ENCODE data around the gene ZNG1B.
"Not testable (repeated sequence)": the region's sequence is repeated elsewhere in the genome, so short reads cannot be mapped to it uniquely, and the experiment has no call there.

ZNG1B gene

GRCh38 chr2:113528126-113528525 lies 90.6 kb downstream of the ZNG1B start:
- H3K36me3 ChIP-seq (ENCODE audit: control insufficient read depth in 2 of 2, insufficient read depth in 2 of 2, low read length in 2 of 2); H3K4me1 ChIP-seq (ENCODE audit: control insufficient read depth, insufficient read depth, low read length); H3K27me3 ChIP-seq (ENCODE audit: control insufficient read depth in 1 of 2, insufficient read depth in 2 of 2, low read length in 2 of 2); H3K4me3 ChIP-seq (ENCODE audit: low read length in 2 of 2); H3K27ac ChIP-seq (ENCODE audit: low read length); H3K9ac ChIP-seq (ENCODE audit: low read length in 2 of 2); H3K9me3 ChIP-seq (ENCODE audit: control insufficient read depth in 2 of 2, low read length in 2 of 2): not testable (repeated sequence)

GRCh38 chr2:113528904-113529303 lies 91.4 kb downstream of the ZNG1B start:
- H3K9me3 ChIP-seq (ENCODE audit: control insufficient read depth in 2 of 2, low read length in 2 of 2); H3K4me3 ChIP-seq (ENCODE audit: low read length in 2 of 2); H3K27me3 ChIP-seq (ENCODE audit: control insufficient read depth in 1 of 2, insufficient read depth in 2 of 2, low read length in 2 of 2); H3K4me1 ChIP-seq (ENCODE audit: control insufficient read depth, insufficient read depth, low read length); H3K27ac ChIP-seq (ENCODE audit: low read length); H3K36me3 ChIP-seq (ENCODE audit: control insufficient read depth in 2 of 2, insufficient read depth in 2 of 2, low read length in 2 of 2); H3K9ac ChIP-seq (ENCODE audit: low read length in 2 of 2): not testable (repeated sequence)

GRCh38 chr2:113532991-113533390 lies 95.5 kb downstream of the ZNG1B start:
- not testable (repeated sequence) for H3K4me1 ChIP-seq (ENCODE audit: control insufficient read depth, insufficient read depth, low read length); H3K36me3 ChIP-seq (ENCODE audit: control insufficient read depth in 2 of 2, insufficient read depth in 2 of 2, low read length in 2 of 2); H3K9ac ChIP-seq (ENCODE audit: low read length in 2 of 2); H3K27ac ChIP-seq (ENCODE audit: low read length); H3K4me3 ChIP-seq (ENCODE audit: low read length in 2 of 2); H3K9me3 ChIP-seq (ENCODE audit: control insufficient read depth in 2 of 2, low read length in 2 of 2); H3K27me3 ChIP-seq (ENCODE audit: control insufficient read depth in 1 of 2, insufficient read depth in 2 of 2, low read length in 2 of 2)

- not testable (repeated sequence) for H3K27me3 ChIP-seq (ENCODE audit: control insufficient read depth in 1 of 2, insufficient read depth in 2 of 2, low read length in 2 of 2); H3K27ac ChIP-seq (ENCODE audit: low read length); H3K36me3 ChIP-seq (ENCODE audit: control insufficient read depth in 2 of 2, insufficient read depth in 2 of 2, low read length in 2 of 2); H3K4me3 ChIP-seq (ENCODE audit: low read length in 2 of 2); H3K9ac ChIP-seq (ENCODE audit: low read length in 2 of 2); H3K9me3 ChIP-seq (ENCODE audit: control insufficient read depth in 2 of 2, low read length in 2 of 2); H3K4me1 ChIP-seq (ENCODE audit: control insufficient read depth, insufficient read depth, low read length)
These were observed 99.1 kb downstream of the ZNG1B start for GRCh38 chr2:113536573-113536972.

GRCh38 chr2:113540834-113541203 lies 103.3 kb downstream of the ZNG1B start:
- H3K36me3 ChIP-seq (ENCODE audit: control insufficient read depth in 2 of 2, insufficient read depth in 2 of 2, low read length in 2 of 2); H3K27me3 ChIP-seq (ENCODE audit: control insufficient read depth in 1 of 2, insufficient read depth in 2 of 2, low read length in 2 of 2); H3K9me3 ChIP-seq (ENCODE audit: control insufficient read depth in 2 of 2, low read length in 2 of 2); H3K4me1 ChIP-seq (ENCODE audit: control insufficient read depth, insufficient read depth, low read length); H3K27ac ChIP-seq (ENCODE audit: low read length); H3K9ac ChIP-seq (ENCODE audit: low read length in 2 of 2): not testable (repeated sequence)
- peak overlapping the region in 1 of 2 donors; percentile 71 for H3K4me3 ChIP-seq (ENCODE audit: low read length in 2 of 2)

- Histone ChIP-seq H3K4me3 (ENCODE audit: low read length in 2 of 2) (peak overlapping the region; percentile 40 to 71), H3K27ac (ENCODE audit: low read length) (peak overlapping the region; percentile 31), H3K9ac (ENCODE audit: low read length in 2 of 2) (peak overlapping the region; percentile 13 to 45)
- H3K36me3 ChIP-seq (ENCODE audit: control insufficient read depth in 2 of 2, insufficient read depth in 2 of 2, low read length in 2 of 2); H3K4me1 ChIP-seq (ENCODE audit: control insufficient read depth, insufficient read depth, low read length); H3K27me3 ChIP-seq (ENCODE audit: control insufficient read depth in 1 of 2, insufficient read depth in 2 of 2, low read length in 2 of 2); H3K9me3 ChIP-seq (ENCODE audit: control insufficient read depth in 2 of 2, low read length in 2 of 2): not testable (repeated sequence)
These were observed 103.9 kb downstream of the ZNG1B start for GRCh38 chr2:113541204-113541975.

GRCh38 chr2:113541976-113542485 lies 104.5 kb downstream of the ZNG1B start:
- peak overlapping the region in 1 of 2 donors; percentile 71 for H3K4me3 ChIP-seq (ENCODE audit: low read length in 2 of 2)
- not testable (repeated sequence) for H3K27me3 ChIP-seq (ENCODE audit: control insufficient read depth in 1 of 2, insufficient read depth in 2 of 2, low read length in 2 of 2); H3K9me3 ChIP-seq (ENCODE audit: control insufficient read depth in 2 of 2, low read length in 2 of 2); H3K4me1 ChIP-seq (ENCODE audit: control insufficient read depth, insufficient read depth, low read length); H3K36me3 ChIP-seq (ENCODE audit: control insufficient read depth in 2 of 2, insufficient read depth in 2 of 2, low read length in 2 of 2); H3K9ac ChIP-seq (ENCODE audit: low read length in 2 of 2); H3K27ac ChIP-seq (ENCODE audit: low read length)

DNA sequence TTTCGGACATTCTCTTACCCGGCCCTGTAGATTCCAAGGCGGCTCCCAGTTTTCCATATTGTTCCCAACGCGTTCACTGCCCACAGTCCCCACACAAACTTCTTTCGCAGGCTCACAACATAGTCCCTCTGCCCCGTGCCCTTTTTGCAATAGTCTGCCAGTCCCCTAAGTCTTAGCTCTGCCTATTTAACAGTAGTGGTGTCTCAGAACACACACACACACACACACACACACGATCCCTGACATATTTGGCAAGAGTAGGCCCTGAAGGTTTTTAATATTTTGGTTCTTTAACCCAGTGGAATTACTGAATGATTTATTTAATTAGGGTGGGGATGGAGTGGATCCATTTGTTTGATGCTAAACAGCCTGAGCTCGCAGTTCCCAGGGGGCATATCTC lies 105.0 kb downstream of the ZNG1B start:
- H3K9ac ChIP-seq (ENCODE audit: low read length in 2 of 2); H3K27me3 ChIP-seq (ENCODE audit: control insufficient read depth in 1 of 2, insufficient read depth in 2 of 2, low read length in 2 of 2); H3K4me3 ChIP-seq (ENCODE audit: low read length in 2 of 2); H3K9me3 ChIP-seq (ENCODE audit: control insufficient read depth in 2 of 2, low read length in 2 of 2); H3K27ac ChIP-seq (ENCODE audit: low read length); H3K36me3 ChIP-seq (ENCODE audit: control insufficient read depth in 2 of 2, insufficient read depth in 2 of 2, low read length in 2 of 2); H3K4me1 ChIP-seq (ENCODE audit: control insufficient read depth, insufficient read depth, low read length): not testable (repeated sequence)
